Suprapubic skin (tissue), 4 donors: ENCODE data around the gene MED26. TPM values are rescaled to one million over a fixed set of nuclear protein-coding genes. Genes with fewer than 3 reads are reported as not detected.
"Not testable (repeated sequence)": the region's sequence is repeated elsewhere in the genome, so short reads cannot be mapped to it uniquely, and the experiment has no call there.

ENCODE experiments used
- DNase-seq, 2 donors: peaks; one replicate each; pipeline ENCODE4 v3.0.0-alpha.2; 2019; ENCODE audit warnings: low spot score in 2 of 2
- H3K27ac ChIP-seq: fragments of 200-600 bp; sonication (generic); one replicate; pipeline ENCODE4 v1.5.1; 2019
- H3K27me3 ChIP-seq: fragments of 200-600 bp; sonication (generic); one replicate; pipeline ENCODE4 v1.5.1; 2019
- H3K36me3 ChIP-seq: fragments of 200-600 bp; sonication (generic); one replicate; pipeline ENCODE4 v1.5.1; 2019
- H3K4me1 ChIP-seq: fragments of 200-600 bp; sonication (generic); one replicate; pipeline ENCODE4 v1.5.1; 2019
- H3K4me3 ChIP-seq: fragments of 200-600 bp; sonication (generic); one replicate; pipeline ENCODE4 v1.5.1; 2019; ENCODE audit warnings: mild to moderate bottlenecking
- H3K9me3 ChIP-seq: fragments of 200-600 bp; sonication (generic); one replicate; pipeline ENCODE4 v1.5.1; 2019
- CTCF ChIP-seq, 2 donors: fragments of 200-600 bp in 1 of 2; fragments of 450-650 bp in 1 of 2; sonication (generic) in 1 of 2; IDR thresholded peaks; one replicate each; pipeline ENCODE4 v1.5.1; 2016 to 2019; ENCODE audit warnings: antibody characterized with exemption in 2 of 2, mild to moderate bottlenecking in 1 of 2, moderate library complexity in 1 of 2
- EP300 ChIP-seq: sonication (generic); formaldehyde crosslinking; IDR thresholded peaks from one replicate; pipeline ENCODE4 v1.6.1; 2017; ENCODE audit warnings: antibody characterized with exemption
- POLR2A ChIP-seq, 2 donors: fragments of 450-650 bp; IDR thresholded peaks; one replicate each; pipeline ENCODE4 v1.6.1; 2017; ENCODE audit warnings: antibody characterized with exemption in 2 of 2, mild to moderate bottlenecking in 2 of 2, moderate library complexity in 2 of 2
- POLR2AphosphoS5 ChIP-seq, 3 donors: sonication (generic); formaldehyde crosslinking; IDR thresholded peaks; one replicate each; pipeline ENCODE4 v1.6.1; 2017; ENCODE audit warnings: antibody characterized with exemption in 3 of 3
- WGBS: methylation state at CpG from one replicate; pipeline ENCODE4 v1.1.5; 2018; 5-methylcytosine and 5-hydroxymethylcytosine counted together
- total RNA-seq, 4 donors: library from RNA; depleted of rRNA; stranded (reverse); fragments of >200 nt; gene quantifications; one replicate each; pipeline ENCODE4 v1.1.0, GENCODE V29; 2016

The MED26 gene, protein sequence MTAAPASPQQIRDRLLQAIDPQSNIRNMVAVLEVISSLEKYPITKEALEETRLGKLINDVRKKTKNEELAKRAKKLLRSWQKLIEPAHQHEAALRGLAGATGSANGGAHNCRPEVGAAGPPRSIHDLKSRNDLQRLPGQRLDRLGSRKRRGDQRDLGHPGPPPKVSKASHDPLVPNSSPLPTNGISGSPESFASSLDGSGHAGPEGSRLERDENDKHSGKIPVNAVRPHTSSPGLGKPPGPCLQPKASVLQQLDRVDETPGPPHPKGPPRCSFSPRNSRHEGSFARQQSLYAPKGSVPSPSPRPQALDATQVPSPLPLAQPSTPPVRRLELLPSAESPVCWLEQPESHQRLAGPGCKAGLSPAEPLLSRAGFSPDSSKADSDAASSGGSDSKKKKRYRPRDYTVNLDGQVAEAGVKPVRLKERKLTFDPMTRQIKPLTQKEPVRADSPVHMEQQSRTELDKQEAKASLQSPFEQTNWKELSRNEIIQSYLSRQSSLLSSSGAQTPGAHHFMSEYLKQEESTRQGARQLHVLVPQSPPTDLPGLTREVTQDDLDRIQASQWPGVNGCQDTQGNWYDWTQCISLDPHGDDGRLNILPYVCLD
- total RNA-seq: 10 to 100 TPM; 13.1 to 15.4 (median 14.6) TPM

DNA sequence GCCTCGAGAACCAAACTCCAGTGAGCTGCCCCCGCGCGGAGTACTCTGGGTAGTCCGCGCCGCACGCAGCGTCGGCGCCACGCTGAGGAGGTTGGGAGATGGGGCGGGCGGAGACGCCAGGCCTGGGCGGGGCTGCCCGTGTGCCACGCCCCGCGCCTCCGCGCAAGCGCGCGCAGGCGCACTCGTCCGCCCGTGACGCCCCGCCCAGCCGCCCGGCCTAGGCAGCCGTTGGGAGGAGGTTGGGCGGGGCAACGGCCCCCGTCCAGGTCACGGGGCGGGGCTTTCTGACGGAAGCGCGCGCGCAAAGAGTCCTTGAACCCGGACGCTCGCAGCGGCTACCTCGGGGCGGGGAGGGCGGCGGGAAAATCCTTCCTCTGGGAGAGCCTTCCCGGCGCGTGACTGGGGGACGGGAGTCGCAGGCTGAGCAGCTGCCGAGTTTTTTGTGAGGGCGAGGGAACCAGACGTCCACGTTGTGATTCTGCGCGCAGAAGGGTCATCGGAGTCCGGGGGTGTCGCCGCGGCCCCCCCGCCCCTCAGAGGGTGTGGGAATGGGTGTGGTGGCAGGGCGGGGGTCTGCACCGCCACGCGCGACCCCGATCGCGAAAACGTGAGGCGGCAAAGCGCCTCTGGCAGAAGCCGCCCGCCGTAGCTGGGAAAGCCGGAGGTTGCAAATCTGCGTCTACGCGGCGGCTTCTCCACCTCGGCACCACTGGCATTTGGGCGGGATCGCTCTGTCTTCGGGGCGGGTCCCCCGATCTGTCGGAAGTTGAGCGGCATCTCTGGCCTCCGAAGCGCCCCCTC is at the start of gene MED26:
TSS of gene MED26 (minus strand) at position 22 of the 801 bp plus-strand sequence. CDS start 261 bp downstream, outside the sequence.
- TF ChIP-seq CTCF (IDR thresholded peaks at IDR 0.05) (no peak), EP300 (no peak), POLR2AphosphoS5 (IDR thresholded peaks at IDR 0.05) (peak in 2 of 3 donors; percentile 25 to 72), POLR2A (IDR thresholded peaks at IDR 0.05) (peak in 1 of 2 donors; percentile 65)
- no peaks in the 10 kb centered on the region for H3K27me3 ChIP-seq
- peaks cover 31% of the 10 kb centered on the region for H3K36me3 ChIP-seq
- H3K4me3 ChIP-seq: peak within 1 kb of the TSS; percentile 100
- DNase-seq: peak; percentile 97
- peaks cover 34% of the 10 kb centered on the region for H3K4me1 ChIP-seq
- WGBS: 3% methylated on average over 13 of the region's 98 CpGs
- no peaks in the 10 kb centered on the region for H3K9me3 ChIP-seq
- H3K27ac ChIP-seq: peak within 1 kb of the TSS; percentile 94

DNA sequence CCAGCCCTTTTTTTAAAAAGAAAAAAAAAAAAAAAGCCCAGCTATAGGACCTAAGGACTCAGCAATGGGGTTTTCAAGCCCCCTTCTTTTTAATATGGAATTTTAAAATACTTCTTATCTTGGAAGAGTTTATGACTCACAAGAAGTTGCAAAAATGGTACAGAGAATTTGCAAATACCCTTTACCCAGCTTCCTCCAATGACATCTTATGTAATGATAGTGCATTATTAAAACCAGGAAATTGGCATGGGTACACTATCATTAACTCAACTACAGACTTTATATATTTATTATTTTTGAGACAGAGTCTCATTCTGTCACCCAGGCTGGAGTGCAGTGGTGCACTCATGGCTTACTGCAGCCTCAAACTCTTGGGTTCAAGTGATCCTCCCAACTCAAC is 49.1 kb upstream of the MED26 start:
- H3K4me1 ChIP-seq: no peaks in the 10 kb centered on the region
- peaks cover 5% of the 10 kb centered on the region for H3K9me3 ChIP-seq
- TF ChIP-seq CTCF (IDR thresholded peaks at IDR 0.05): no peak
- H3K27ac ChIP-seq: no peak overlapping the region
- H3K4me3 ChIP-seq: no peak overlapping the region
- no peaks in the 10 kb centered on the region for H3K27me3 ChIP-seq
- H3K36me3 ChIP-seq: peaks cover 14% of the 10 kb centered on the region
- DNase-seq: no peak

DNA sequence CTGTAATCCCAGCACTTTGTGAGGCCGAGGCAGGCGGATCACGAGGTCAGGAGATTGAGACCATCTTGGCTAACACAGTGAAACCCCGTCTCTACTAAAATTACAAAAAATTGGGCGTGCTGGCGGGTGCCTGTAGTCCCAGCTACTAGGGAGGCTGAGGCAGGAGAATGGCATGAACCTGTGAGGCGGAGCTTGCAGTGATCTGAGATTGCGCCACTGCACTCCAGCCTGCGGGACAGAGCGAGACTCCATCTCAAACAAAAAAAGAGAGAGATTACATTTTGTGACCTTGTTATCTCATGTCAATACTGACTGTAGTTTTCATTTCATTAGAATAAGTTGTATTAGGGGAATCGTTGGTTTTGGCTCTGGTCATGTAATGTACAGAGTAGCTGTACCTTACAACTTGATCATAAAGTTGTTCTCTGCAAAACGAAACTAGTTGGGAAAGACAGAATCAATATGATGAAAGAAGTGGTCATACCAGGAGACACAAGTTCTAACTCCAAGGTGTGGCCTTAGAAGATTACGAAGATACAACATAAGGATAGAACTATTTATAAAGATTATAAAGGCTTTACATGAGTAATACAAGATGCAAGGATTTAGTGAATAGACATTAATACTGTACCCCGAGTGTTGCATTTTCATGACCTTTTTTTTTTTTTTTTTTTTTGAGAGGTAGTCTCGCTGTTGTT is 48.2 kb upstream of the MED26 start:
- no peak overlapping the region for H3K27ac ChIP-seq
- H3K27me3 ChIP-seq: no peaks in the 10 kb centered on the region
- no peaks in the 10 kb centered on the region for H3K4me1 ChIP-seq
- H3K9me3 ChIP-seq: peaks cover 5% of the 10 kb centered on the region
- H3K36me3 ChIP-seq: peaks cover 7% of the 10 kb centered on the region
- TF ChIP-seq POLR2A (IDR thresholded peaks at IDR 0.05) (no peak), EP300 (no peak), CTCF (IDR thresholded peaks at IDR 0.05) (no peak), POLR2AphosphoS5 (IDR thresholded peaks at IDR 0.05) (no peak)
- H3K4me3 ChIP-seq: no peak overlapping the region
- WGBS: 83% methylated on average over 15 of the region's 15 CpGs
- no peak for DNase-seq

DNA sequence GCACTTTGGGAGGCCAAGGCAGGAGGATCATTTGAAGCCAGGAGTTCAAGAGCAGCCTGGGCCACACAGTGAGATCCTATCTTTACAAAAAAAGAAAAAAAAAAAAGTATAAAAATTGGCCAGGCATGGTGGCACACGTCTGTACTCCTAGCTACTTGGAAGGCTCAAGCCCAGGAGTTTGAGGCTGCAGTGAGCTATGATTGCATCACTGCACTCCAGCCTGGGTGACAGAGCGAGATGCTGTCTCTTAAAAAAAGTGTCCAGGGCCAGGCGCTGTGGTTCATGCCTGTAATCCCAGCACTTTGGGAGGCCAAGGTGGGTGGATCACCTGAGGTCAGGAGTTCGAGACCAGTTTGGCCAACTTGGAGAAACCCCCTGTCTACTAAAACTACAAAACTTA is 45.8 kb upstream of the MED26 start:
- H3K4me1 ChIP-seq, H3K4me3 ChIP-seq, H3K9me3 ChIP-seq, DNase-seq, H3K36me3 ChIP-seq, H3K27ac ChIP-seq, H3K27me3 ChIP-seq: not testable (repeated sequence)
- WGBS: 80% methylated on average over 4 of the region's 4 CpGs

- Histone ChIP-seq H3K4me1 (no peaks in the 10 kb centered on the region), H3K36me3 (no peaks in the 10 kb centered on the region), H3K9me3 (no peaks in the 10 kb centered on the region), H3K4me3 (no peak overlapping the region), H3K27ac (no peak overlapping the region), H3K27me3 (no peaks in the 10 kb centered on the region)
- TF ChIP-seq POLR2A (IDR thresholded peaks at IDR 0.05) (no peak), EP300 (no peak), CTCF (IDR thresholded peaks at IDR 0.05) (no peak), POLR2AphosphoS5 (IDR thresholded peaks at IDR 0.05) (no peak)
- WGBS: 71% methylated on average over 3 of the region's 3 CpGs
- no peak for DNase-seq
Observed at GRCh38 chr19:16673231-16673630, 45.2 kb upstream of the MED26 start.
